Panc1 (cell line): ENCODE data around the gene NEK2. TPM values are rescaled to one million over a fixed set of nuclear protein-coding genes. Genes with fewer than 3 reads are reported as not detected.
"Not testable (repeated sequence)": the region's sequence is repeated elsewhere in the genome, so short reads cannot be mapped to it uniquely, and the experiment has no call there.

Experiments
- ATAC-seq: fragments of 200-7000 bp; cut with Tn5 transposase; 2 replicates; pipeline ENCODE4 v1.9.1; 2020; ENCODE audit warnings: mild to moderate bottlenecking, moderate library complexity
- BruUV-seq: library from RNA; stranded (reverse); fragments of 400-500 nt; replicated peaks from 2 replicates; lab custom pipeline; 2021; lab: Mats Ljungman, UMichigan
- CTCF ChIA-PET: fragments of 300-600 bp; sonication (Branson Sonifier 250); formaldehyde crosslinking; loops from one replicate; lab custom pipeline; 2022; ENCODE audit warnings: antibody characterized with exemption; lab: Charles Lee
- POLR2A ChIA-PET: fragments of 300-600 bp; sonication (Branson Sonifier 250); formaldehyde crosslinking; loops from one replicate; lab custom pipeline; 2022; ENCODE audit warnings: antibody characterized with exemption; lab: Charles Lee
- DNase-seq: peaks from one replicate; pipeline ENCODE4 v3.0.0-alpha.2; 2010; ENCODE audit warnings: low read depth, low spot score
- H3K27ac ChIP-seq: 2 replicates; pipeline ENCODE4 v1.5.1; 2011; ENCODE audit warnings: mild to moderate bottlenecking, low read length, inconsistent platforms
- H3K27me3 ChIP-seq: fragments of 200-500 bp; sonication (Bioruptor generic); 2 replicates; pipeline ENCODE4 v1.6.0; 2014; ENCODE audit warnings: low read length, inconsistent platforms; ENCODE audit not compliant: control insufficient read depth, insufficient read depth
- H3K36me3 ChIP-seq: fragments of 200-500 bp; sonication (Bioruptor generic); 2 replicates; pipeline ENCODE4 v1.5.1; 2014; ENCODE audit warnings: inconsistent platforms, mild to moderate bottlenecking, low read length, moderate library complexity; ENCODE audit not compliant: control insufficient read depth, insufficient read depth
- H3K4me1 ChIP-seq: 2 replicates; pipeline ENCODE4 v1.5.1; 2011; ENCODE audit warnings: inconsistent platforms, mild to moderate bottlenecking, low read length, moderate library complexity; ENCODE audit not compliant: control insufficient read depth, insufficient read depth
- H3K4me3 ChIP-seq, 2 experiments: 2 replicates each; pipeline ENCODE4 v1.5.1; 2011 to 2012; ENCODE audit warnings: low read depth in 2 of 2, low read length in 2 of 2, mild to moderate bottlenecking in 2 of 2, inconsistent platforms in 1 of 2, moderate library complexity in 1 of 2
- H3K9me3 ChIP-seq: fragments of 200-500 bp; sonication (Bioruptor generic); 2 replicates; pipeline ENCODE4 v1.5.1; 2014; ENCODE audit warnings: low read depth, mild to moderate bottlenecking, inconsistent platforms, low read length, moderate library complexity; ENCODE audit not compliant: control insufficient read depth, insufficient read depth
- POLR2AphosphoS5 ChIP-seq: IDR thresholded peaks from 2 replicates; pipeline ENCODE4 v1.6.1; 2012; ENCODE audit warnings: mild to moderate bottlenecking, low read depth, low read length, moderate library complexity
- SIN3A ChIP-seq: IDR thresholded peaks from 2 replicates; pipeline ENCODE4 v1.6.1; 2012; ENCODE audit warnings: low read depth, mild to moderate bottlenecking, low read length, moderate library complexity, borderline replicate concordance; ENCODE audit not compliant: insufficient read depth
- TCF7L2 ChIP-seq: IDR thresholded peaks from 2 replicates; pipeline ENCODE4 v1.6.1; 2011; ENCODE audit warnings: mild to moderate bottlenecking, low read depth, low read length, inconsistent platforms
- in situ Hi-C: cut with HindIII; loops from 2 replicates; pipeline ENCODE4 v1.10.0; 2016; ENCODE audit warnings: low sequenced_read_pairs, low pct_unique_long_range_greater_than_20kb
- intact Hi-C: fragments of 100-400 bp; cut with micrococcal nuclease; formaldehyde crosslinking; loops from one replicate; pipeline ENCODE4 v1.10.0; 2022; ENCODE audit not compliant: unreplicated experiment
- total RNA-seq: library from RNA; stranded (reverse); gene quantifications from one replicate; pipeline ENCODE4 v1.2.1, GENCODE V29; 2021; ENCODE audit not compliant: unreplicated experiment
- TF ChIP-seq, protein P1 (sequence below), 2 experiments: IDR thresholded peaks; 2 replicates each; pipeline ENCODE4 v1.6.1; 2011 to 2012; ENCODE audit warnings: low read depth in 2 of 2, control low read depth in 1 of 2, low read length in 1 of 2, mild to moderate bottlenecking in 1 of 2, moderate library complexity in 1 of 2; ENCODE audit not compliant: insufficient read depth in 1 of 2
- TF ChIP-seq, protein P2 (sequence below): fragments of 450-650 bp; IDR thresholded peaks from 2 replicates; pipeline ENCODE4 v1.5.1; 2017; ENCODE audit warnings: mild to moderate bottlenecking

NEK2 gene
- total RNA-seq, 1 experiment from 2014 or later: 34.4 TPM

GRCh38 chr1:211647711-211648121 is 27.7 kb downstream of the NEK2 start:
- ChIA-PET CTCF (interaction anchor here (0.7 kb wide), 1 partner anchor 133 kb away, joined by 3 read pairs; no protein-coding TSS in a partner anchor), POLR2A (no interaction called here)
- in situ Hi-C loops (no loop called here), intact Hi-C loops (loop anchor here (2.0 kb wide), 1 partner anchor 177 kb away; no protein-coding TSS in a partner anchor)
- no peak for TF ChIP-seq SIN3A
- TF ChIP-seq, protein P1, sequence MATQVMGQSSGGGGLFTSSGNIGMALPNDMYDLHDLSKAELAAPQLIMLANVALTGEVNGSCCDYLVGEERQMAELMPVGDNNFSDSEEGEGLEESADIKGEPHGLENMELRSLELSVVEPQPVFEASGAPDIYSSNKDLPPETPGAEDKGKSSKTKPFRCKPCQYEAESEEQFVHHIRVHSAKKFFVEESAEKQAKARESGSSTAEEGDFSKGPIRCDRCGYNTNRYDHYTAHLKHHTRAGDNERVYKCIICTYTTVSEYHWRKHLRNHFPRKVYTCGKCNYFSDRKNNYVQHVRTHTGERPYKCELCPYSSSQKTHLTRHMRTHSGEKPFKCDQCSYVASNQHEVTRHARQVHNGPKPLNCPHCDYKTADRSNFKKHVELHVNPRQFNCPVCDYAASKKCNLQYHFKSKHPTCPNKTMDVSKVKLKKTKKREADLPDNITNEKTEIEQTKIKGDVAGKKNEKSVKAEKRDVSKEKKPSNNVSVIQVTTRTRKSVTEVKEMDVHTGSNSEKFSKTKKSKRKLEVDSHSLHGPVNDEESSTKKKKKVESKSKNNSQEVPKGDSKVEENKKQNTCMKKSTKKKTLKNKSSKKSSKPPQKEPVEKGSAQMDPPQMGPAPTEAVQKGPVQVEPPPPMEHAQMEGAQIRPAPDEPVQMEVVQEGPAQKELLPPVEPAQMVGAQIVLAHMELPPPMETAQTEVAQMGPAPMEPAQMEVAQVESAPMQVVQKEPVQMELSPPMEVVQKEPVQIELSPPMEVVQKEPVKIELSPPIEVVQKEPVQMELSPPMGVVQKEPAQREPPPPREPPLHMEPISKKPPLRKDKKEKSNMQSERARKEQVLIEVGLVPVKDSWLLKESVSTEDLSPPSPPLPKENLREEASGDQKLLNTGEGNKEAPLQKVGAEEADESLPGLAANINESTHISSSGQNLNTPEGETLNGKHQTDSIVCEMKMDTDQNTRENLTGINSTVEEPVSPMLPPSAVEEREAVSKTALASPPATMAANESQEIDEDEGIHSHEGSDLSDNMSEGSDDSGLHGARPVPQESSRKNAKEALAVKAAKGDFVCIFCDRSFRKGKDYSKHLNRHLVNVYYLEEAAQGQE (IDR thresholded peaks at IDR 0.05; ENCODE audit: insufficient read depth in 1 of 2, low read depth in 2 of 2, low read length in 1 of 2): no peak
- TF ChIP-seq, protein P2, sequence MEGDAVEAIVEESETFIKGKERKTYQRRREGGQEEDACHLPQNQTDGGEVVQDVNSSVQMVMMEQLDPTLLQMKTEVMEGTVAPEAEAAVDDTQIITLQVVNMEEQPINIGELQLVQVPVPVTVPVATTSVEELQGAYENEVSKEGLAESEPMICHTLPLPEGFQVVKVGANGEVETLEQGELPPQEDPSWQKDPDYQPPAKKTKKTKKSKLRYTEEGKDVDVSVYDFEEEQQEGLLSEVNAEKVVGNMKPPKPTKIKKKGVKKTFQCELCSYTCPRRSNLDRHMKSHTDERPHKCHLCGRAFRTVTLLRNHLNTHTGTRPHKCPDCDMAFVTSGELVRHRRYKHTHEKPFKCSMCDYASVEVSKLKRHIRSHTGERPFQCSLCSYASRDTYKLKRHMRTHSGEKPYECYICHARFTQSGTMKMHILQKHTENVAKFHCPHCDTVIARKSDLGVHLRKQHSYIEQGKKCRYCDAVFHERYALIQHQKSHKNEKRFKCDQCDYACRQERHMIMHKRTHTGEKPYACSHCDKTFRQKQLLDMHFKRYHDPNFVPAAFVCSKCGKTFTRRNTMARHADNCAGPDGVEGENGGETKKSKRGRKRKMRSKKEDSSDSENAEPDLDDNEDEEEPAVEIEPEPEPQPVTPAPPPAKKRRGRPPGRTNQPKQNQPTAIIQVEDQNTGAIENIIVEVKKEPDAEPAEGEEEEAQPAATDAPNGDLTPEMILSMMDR: no peak
- no peak for TF ChIP-seq TCF7L2
- no peaks in the 10 kb centered on the region for H3K36me3 ChIP-seq
- no peak overlapping the region for H3K4me3 ChIP-seq
- no peak for DNase-seq
- no peak for ATAC-seq
- BruUV-seq: no TSS peak
- H3K27ac ChIP-seq: peak overlapping the region; percentile 64
- H3K27me3 ChIP-seq: no peaks in the 10 kb centered on the region
- H3K4me1 ChIP-seq: peaks cover 34% of the 10 kb centered on the region
- no peaks in the 10 kb centered on the region for H3K9me3 ChIP-seq

GRCh38 chr1:211646566-211646965 is 28.9 kb downstream of the NEK2 start:
- in situ Hi-C loops (no loop called here), intact Hi-C loops (loop anchor here (2.0 kb wide), 1 partner anchor 176 kb away; no protein-coding TSS in a partner anchor)
- ATAC-seq (no peak), DNase-seq (no peak)
- CTCF ChIA-PET: no interaction called here
- Histone ChIP-seq H3K4me3 (no peak overlapping the region), H3K27ac (peak overlapping the region; percentile 18; the same call in 1 of the 2 replicates), H3K36me3 (no peaks in the 10 kb centered on the region), H3K9me3 (no peaks in the 10 kb centered on the region), H3K4me1 (peaks cover 41% of the 10 kb centered on the region), H3K27me3 (no peaks in the 10 kb centered on the region)
- POLR2A ChIA-PET: no interaction called here
- TF ChIP-seq TCF7L2 (no peak), SIN3A (no peak), POLR2AphosphoS5 (no peak)
- TF ChIP-seq, protein P2: no peak
- TF ChIP-seq, protein P1 (IDR thresholded peaks at IDR 0.05; ENCODE audit: insufficient read depth in 1 of 2, low read depth in 2 of 2, low read length in 1 of 2): no peak
- BruUV-seq: no TSS peak

DNA sequence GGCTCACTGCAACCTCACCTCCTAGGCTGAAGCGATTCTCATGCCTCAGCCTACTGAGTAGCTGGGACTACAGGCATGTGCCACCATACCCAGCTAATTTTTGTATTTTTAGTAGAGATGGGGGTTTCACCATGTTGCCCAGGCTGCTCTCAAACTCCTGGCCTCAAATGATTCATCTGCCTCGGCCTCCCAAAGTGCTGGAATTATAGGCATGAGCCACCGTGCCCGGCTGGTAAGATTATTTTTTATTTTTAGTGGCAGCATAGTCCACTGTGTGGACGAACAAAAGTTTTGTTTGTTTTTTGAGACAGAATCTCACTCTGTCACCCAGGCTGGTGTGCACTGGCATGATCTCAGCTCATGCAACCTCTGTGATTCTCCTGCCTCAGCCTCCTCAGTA is 29.8 kb downstream of the NEK2 start:
- H3K27me3 ChIP-seq, H3K36me3 ChIP-seq, intact Hi-C loops, H3K9me3 ChIP-seq, DNase-seq, H3K4me3 ChIP-seq, BruUV-seq, in situ Hi-C loops, ATAC-seq: not testable (repeated sequence)
- CTCF ChIA-PET: interaction anchor here (0.6 kb wide), 1 partner anchor 1423 kb away, joined by 3 read pairs; no protein-coding TSS in a partner anchor
- Histone ChIP-seq H3K27ac (peak overlapping the region; percentile 5; the same call in 1 of the 2 replicates), H3K4me1 (peaks cover 41% of the 10 kb centered on the region)
- POLR2A ChIA-PET: interaction anchor here (0.7 kb wide), 1 partner anchor 61 kb away, joined by 4 read pairs; no protein-coding TSS in a partner anchor
